Common myeloid progenitor, CD34-positive (primary cell): Measurements from ENCODE around the gene DDN.

Experiments used
- CTCF ChIA-PET: fragments of 350-600 bp; sonication (Branson Sonifier 250); formaldehyde crosslinking; loops from one replicate; lab custom pipeline; 2021; ENCODE audit warnings: antibody characterized with exemption; lab: Charles Lee
- POLR2A ChIA-PET: fragments of 350-600 bp; sonication (Branson Sonifier 250); formaldehyde crosslinking; loops from one replicate; lab custom pipeline; 2021; ENCODE audit warnings: antibody characterized with exemption; lab: Charles Lee
- DNase-seq, 3 donors: peaks; one replicate each; pipeline versions ENCODE4 v3.0.0 to v3.0.0-alpha.2; 2013
- H3K27ac ChIP-seq, 2 experiments: 1 replicate in 1 of 2; 2 replicates in 1 of 2; pipeline ENCODE4 v1.7.0; 2013; ENCODE audit warnings: inconsistent platforms in 2 of 2, low read length in 2 of 2, mild to moderate bottlenecking in 2 of 2, low read depth in 1 of 2, moderate library complexity in 1 of 2; ENCODE audit not compliant: severe bottlenecking in 2 of 2, insufficient read depth in 1 of 2, poor library complexity in 1 of 2
- H3K27me3 ChIP-seq, 5 experiments: replicated peaks in 2 of 5; 1 replicate in 3 of 5; 2 replicates in 2 of 5; pipeline versions ENCODE4 v1.6.1 to v1.7.0; 2013; ENCODE audit warnings: low read length in 4 of 5, mild to moderate bottlenecking in 2 of 5, moderate library complexity in 2 of 5, inconsistent platforms in 1 of 5; ENCODE audit not compliant: insufficient read depth in 5 of 5, control insufficient read depth in 4 of 5
- H3K36me3 ChIP-seq, 4 experiments: 1 replicate in 2 of 4; 2 replicates in 2 of 4; pipeline versions ENCODE4 v1.6.1 to v1.7.0; 2013; ENCODE audit warnings: low read length in 3 of 4, control low read depth in 1 of 4, mild to moderate bottlenecking in 1 of 4; ENCODE audit not compliant: control insufficient read depth in 4 of 4, insufficient read depth in 4 of 4
- H3K4me1 ChIP-seq, 4 experiments: 1 replicate in 3 of 4; 2 replicates in 1 of 4; pipeline versions ENCODE4 v1.6.1 to v1.7.1; 2013; ENCODE audit warnings: low read length in 3 of 4, mild to moderate bottlenecking in 3 of 4, control low read depth in 1 of 4, inconsistent platforms in 1 of 4, moderate library complexity in 1 of 4; ENCODE audit not compliant: control insufficient read depth in 4 of 4, insufficient read depth in 4 of 4; ENCODE audit errors: control extremely low read depth in 1 of 4
- H3K4me3 ChIP-seq, 7 experiments: 1 replicate in 4 of 7; 2 replicates in 3 of 7; pipeline versions ENCODE4 v1.5.1 to v1.7.0; 2013; ENCODE audit warnings: mild to moderate bottlenecking in 7 of 7, low read length in 6 of 7, moderate library complexity in 6 of 7, inconsistent platforms in 2 of 7, low read depth in 2 of 7, control low read depth in 1 of 7; ENCODE audit not compliant: insufficient read depth in 4 of 7, control insufficient read depth in 1 of 7; ENCODE audit errors: extremely low read depth in 1 of 7
- H3K9me3 ChIP-seq, 5 experiments: 1 replicate in 4 of 5; 2 replicates in 1 of 5; pipeline versions ENCODE4 v1.6.1 to v1.7.1; 2013; ENCODE audit warnings: low read length in 4 of 5, mild to moderate bottlenecking in 2 of 5, inconsistent platforms in 1 of 5, low read depth in 1 of 5, moderate library complexity in 1 of 5; ENCODE audit not compliant: control insufficient read depth in 4 of 5, insufficient read depth in 2 of 5; ENCODE audit errors: control extremely low read depth in 1 of 5
- WGBS: methylation state at CpG from one replicate; pipeline ENCODE4 v1.1.5; 2013; ENCODE audit not compliant: insufficient coverage; 5-methylcytosine and 5-hydroxymethylcytosine counted together

Gene DDN

GRCh38 chr12:48973531-48973930, 25.6 kb downstream of the DDN start:
- 19% methylated on average over 12 of the region's 12 CpGs for WGBS
- no peak for DNase-seq

GRCh38 chr12:48972952-48973483, 26.2 kb downstream of the DDN start:
- H3K27ac ChIP-seq = no peak overlapping the region
- ChIA-PET POLR2A (interaction anchor here (0.6 to 1.2 kb wide), 3 partner anchors 16 to 106 kb away, joined by 3 to 5 read pairs (median 3); partner anchors contain the start of gene ARF3), CTCF (interaction anchor here (0.5 to 75.7 kb wide), 9 partner anchors 18 to 258 kb away, joined by 3 to 1637 read pairs (median 4); partner anchors contain the start of genes ARF3, DDN, FKBP11 and WNT1)
- peaks cover 4 to 93% (median 50%) of the 10 kb centered on the region in 5 experiments for H3K27me3 ChIP-seq
- H3K36me3 ChIP-seq = no peaks in the 10 kb centered on the region
- 16% methylated on average over 3 of the region's 3 CpGs for WGBS
- H3K4me1 ChIP-seq = peaks cover 0 to 54% (median 48%) of the 10 kb centered on the region in 4 experiments
- no peak overlapping the region for H3K4me3 ChIP-seq
- no peak for DNase-seq
- H3K9me3 ChIP-seq = no peaks in the 10 kb centered on the region

More at GRCh38 chr12:48973531-48973930, 25.6 kb downstream of the DDN start:
- H3K4me3 ChIP-seq = no peak overlapping the region
- CTCF ChIA-PET = interaction anchor here (0.5 to 75.7 kb wide), 7 partner anchors 17 to 257 kb away, joined by 3 to 1637 read pairs (median 4); partner anchors contain the start of genes ARF3, DDN, FKBP11 and WNT1
- POLR2A ChIA-PET = interaction anchor here (1.2 kb wide), 1 partner anchor 16 kb away, joined by 5 read pairs; the partner anchor contains the start of gene ARF3
- H3K4me1 ChIP-seq = peaks cover 0 to 58% (median 53%) of the 10 kb centered on the region in 4 experiments
- no peaks in the 10 kb centered on the region for H3K36me3 ChIP-seq
- peaks cover 4 to 96% (median 52%) of the 10 kb centered on the region in 5 experiments for H3K27me3 ChIP-seq
- no peak overlapping the region for H3K27ac ChIP-seq
- H3K9me3 ChIP-seq = no peaks in the 10 kb centered on the region

- Histone ChIP-seq H3K4me1 (peaks cover 0 to 50% (median 43%) of the 10 kb centered on the region in 4 experiments), H3K36me3 (no peaks in the 10 kb centered on the region), H3K27me3 (peaks cover 4 to 87% (median 50%) of the 10 kb centered on the region in 5 experiments), H3K4me3 (peak overlapping the region in 3 of 7 experiments; percentile 16 to 58 (median 53)), H3K9me3 (no peaks in the 10 kb centered on the region), H3K27ac (no peak overlapping the region)
- peak; percentile 54 to 87 (median 83) for DNase-seq
- 5% methylated on average over 18 of the region's 23 CpGs for WGBS
- POLR2A ChIA-PET = interaction anchor here (0.6 to 0.8 kb wide), 2 partner anchors 20 to 105 kb away, joined by 3 read pairs; no protein-coding TSS in a partner anchor
- CTCF ChIA-PET = interaction anchor here (0.6 to 75.7 kb wide), 5 partner anchors 18 to 73 kb away, joined by 3 to 1637 read pairs (median 4); partner anchors contain the start of genes ARF3, DDN, FKBP11 and WNT1
Observed at GRCh38 chr12:48972213-48972951, 26.8 kb downstream of the DDN start.

- DNase-seq = no peak
- ChIA-PET POLR2A (interaction anchor here (1.3 kb wide), 1 partner anchor 27 kb away, joined by 4 read pairs; no protein-coding TSS in a partner anchor), CTCF (interaction anchor here (1.9 to 75.7 kb wide), 3 partner anchors 20 to 118 kb away, joined by 5 to 1637 read pairs (median 578); partner anchors contain the start of genes ARF3, DDN, FKBP11 and WNT1)
- 22% methylated on average over 5 of the region's 10 CpGs for WGBS
- H3K4me1 ChIP-seq = peaks cover 0 to 56% (median 41%) of the 10 kb centered on the region in 4 experiments
- H3K4me3 ChIP-seq = peak overlapping the region in 4 of 7 experiments; percentile 53 to 58 (median 54)
- H3K36me3 ChIP-seq = no peaks in the 10 kb centered on the region
- peaks cover 0 to 73% (median 41%) of the 10 kb centered on the region in 5 experiments for H3K27me3 ChIP-seq
- no peaks in the 10 kb centered on the region for H3K9me3 ChIP-seq
- no peak overlapping the region for H3K27ac ChIP-seq
Observed at GRCh38 chr12:48970702-48971334, 28.4 kb downstream of the DDN start.

- Histone ChIP-seq H3K9me3 (no peaks in the 10 kb centered on the region), H3K27me3 (peaks cover 0 to 66% (median 41%) of the 10 kb centered on the region in 5 experiments), H3K4me3 (peak overlapping the region in 3 of 7 experiments; percentile 8 to 50 (median 50)), H3K36me3 (no peaks in the 10 kb centered on the region), H3K4me1 (peaks cover 0 to 56% (median 41%) of the 10 kb centered on the region in 4 experiments), H3K27ac (no peak overlapping the region)
- CTCF ChIA-PET = interaction anchor here (1.2 to 75.7 kb wide), 4 partner anchors 21 to 117 kb away, joined by 3 to 1637 read pairs (median 292); partner anchors contain the start of genes ARF3, DDN, FKBP11 and WNT1
- POLR2A ChIA-PET = interaction anchor here (1.3 to 1.4 kb wide), 2 partner anchors 13 to 26 kb away, joined by 4 to 8 read pairs; partner anchors contain the start of gene ARF3
- WGBS = 7% methylated on average over 59 of the region's 77 CpGs
- DNase-seq = peak in 2 of 3 donors; percentile 47 to 60
Observed at GRCh38 chr12:48969833-48970701, 29.1 kb downstream of the DDN start.
